GM12878 (cell line): ENCODE results near the gene TMPRSS13. TPM values are rescaled to one million over a fixed set of nuclear protein-coding genes. Genes with fewer than 3 reads are reported as not detected.

ENCODE experiments used
- ATAC-seq: fragments of 200-7000 bp; cut with Tn5 transposase; 3 replicates; pipeline ENCODE4 v1.9.1; 2020; ENCODE audit warnings: mild to moderate bottlenecking, moderate library complexity
- BruUV-seq: library from RNA; stranded (reverse); fragments of 400-500 nt; replicated peaks from 2 replicates; lab custom pipeline; 2021; lab: Mats Ljungman, UMichigan
- CTCF ChIA-PET: fragments of 300-600 bp; sonication (Branson Sonifier 250); formaldehyde crosslinking; extraction: SDS; loops from one replicate; lab custom pipeline; 2021; ENCODE audit warnings: inconsistent platforms; lab: Yijun Ruan, JAX
- POLR2A ChIA-PET: fragments of 350-600 bp; formaldehyde crosslinking; extraction: SDS; loops from one replicate; lab custom pipeline; 2021; ENCODE audit warnings: inconsistent platforms; lab: Charles Lee
- RAD21 ChIA-PET: fragments of 300-600 bp; sonication (Branson Sonifier 250); formaldehyde crosslinking; loops from one replicate; lab custom pipeline; 2023; ENCODE audit warnings: antibody characterized with exemption; ENCODE audit not compliant: unreplicated experiment; lab: Charles Lee
- SMC1A ChIA-PET: fragments of 300-600 bp; sonication (Branson Sonifier 250); formaldehyde crosslinking; loops from one replicate; lab custom pipeline; 2023; ENCODE audit not compliant: unreplicated experiment, uncharacterized antibody; lab: Charles Lee
- DNase-seq: peaks from one replicate; pipeline ENCODE4 v3.0.0-alpha.2; 2011; ENCODE audit warnings: low read depth, low spot score
- FAIRE-seq: peaks from 3 replicates; lab custom pipeline; 2011; peaks lifted over from hg19 to GRCh38; lab: Jason Lieb, UNC
- H2AFZ ChIP-seq: 2 replicates; pipeline ENCODE4 v1.6.0; 2011; ENCODE audit warnings: low read depth, low read length, control low read depth; ENCODE audit not compliant: control insufficient read depth
- H3K27ac ChIP-seq: 2 replicates; pipeline ENCODE4 v1.5.1; 2011; ENCODE audit warnings: control low read depth; ENCODE audit not compliant: control insufficient read depth, insufficient read depth
- H3K27me3 ChIP-seq, 2 experiments: replicated peaks in 1 of 2; 2 replicates each; pipeline versions ENCODE4 v1.6.0 to v1.6.1; 2011; ENCODE audit warnings: low read length in 1 of 2; ENCODE audit not compliant: control insufficient read depth in 2 of 2, insufficient read depth in 2 of 2
- H3K36me3 ChIP-seq, 2 experiments: 2 replicates each; pipeline ENCODE4 v1.5.1; 2011; ENCODE audit warnings: low read length in 1 of 2; ENCODE audit not compliant: control insufficient read depth in 2 of 2, insufficient read depth in 2 of 2
- H3K4me1 ChIP-seq: 2 replicates; pipeline ENCODE4 v1.6.1; 2011; ENCODE audit warnings: mild to moderate bottlenecking, low read length, moderate library complexity, mixed read lengths; ENCODE audit not compliant: control insufficient read depth, insufficient read depth
- H3K4me2 ChIP-seq: 2 replicates; pipeline ENCODE4 v1.6.0; 2011; ENCODE audit warnings: control low read depth; ENCODE audit not compliant: control insufficient read depth, insufficient read depth
- H3K4me3 ChIP-seq: fragments of 200-600 bp; sonication (generic); 2 replicates; pipeline ENCODE4 v1.5.1; 2016
- H3K79me2 ChIP-seq: 2 replicates; pipeline ENCODE4 v1.6.0; 2011; ENCODE audit warnings: low read length; ENCODE audit not compliant: control insufficient read depth, insufficient read depth
- H3K9ac ChIP-seq: 2 replicates; pipeline ENCODE4 v1.8.0; 2011; ENCODE audit warnings: low read length, control low read depth, mixed read lengths; ENCODE audit not compliant: control insufficient read depth, insufficient read depth
- H3K9me3 ChIP-seq: replicated peaks from 3 replicates; pipeline ENCODE4 v1.5.1; 2011; ENCODE audit warnings: mild to moderate bottlenecking, low read length; ENCODE audit not compliant: control insufficient read depth, insufficient read depth
- H4K20me1 ChIP-seq: 2 replicates; pipeline ENCODE4 v1.6.0; 2011; ENCODE audit not compliant: control insufficient read depth, insufficient read depth
- BACH1 ChIP-seq: fragments of 450-650 bp; IDR thresholded peaks from 2 replicates; pipeline ENCODE4 v1.6.1; 2017; ENCODE audit warnings: mild to moderate bottlenecking, borderline replicate concordance
- BHLHE40 ChIP-seq, 2 experiments: fragments of 450-650 bp in 1 of 2; IDR thresholded peaks; 2 replicates each; pipeline ENCODE4 v1.6.1; 2011 to 2017; ENCODE audit warnings: low read depth in 2 of 2, borderline replicate concordance in 1 of 2, improper control_type of control experiment in 1 of 2, low read length in 1 of 2, mild to moderate bottlenecking in 1 of 2
- BRCA1 ChIP-seq: IDR thresholded peaks from 2 replicates; pipeline ENCODE4 v1.6.1; 2011; ENCODE audit warnings: low read depth, low read length, improper control_type of control experiment
- CEBPB ChIP-seq, 2 experiments: fragments of 150-350 bp in 1 of 2; IDR thresholded peaks; 2 replicates each; pipeline ENCODE4 v1.6.1; 2012 to 2014; ENCODE audit warnings: low read depth in 2 of 2, low read length in 2 of 2, borderline replicate concordance in 1 of 2, inconsistent platforms in 1 of 2
- EED ChIP-seq: sonication (generic); IDR thresholded peaks from 2 replicates; pipeline ENCODE4 v1.6.1; 2016; ENCODE audit warnings: antibody characterized with exemption, low read depth
- HCFC1 ChIP-seq: fragments of 150-350 bp; IDR thresholded peaks from 2 replicates; pipeline ENCODE4 v1.6.1; 2014; ENCODE audit warnings: low read length
- RB1 ChIP-seq: fragments of 450-650 bp; formaldehyde crosslinking; IDR thresholded peaks from 2 replicates; pipeline ENCODE4 v1.6.1; 2017; ENCODE audit warnings: mild to moderate bottlenecking, borderline replicate concordance
- RUNX3 ChIP-seq: IDR thresholded peaks from 2 replicates; pipeline ENCODE4 v1.6.1; 2012; ENCODE audit warnings: low read length, inconsistent platforms
- TCF12 ChIP-seq: IDR thresholded peaks from 2 replicates; pipeline ENCODE4 v1.6.1; 2011; ENCODE audit warnings: low read depth, mild to moderate bottlenecking, low read length
- ZSCAN29 ChIP-seq: fragments of 450-650 bp; IDR thresholded peaks from 2 replicates; pipeline ENCODE4 v1.6.1; 2017; ENCODE audit warnings: mild to moderate bottlenecking, moderate library complexity
- WGBS: methylation state at CpG from one replicate; pipeline ENCODE4 v1.1.6; 2016; ENCODE audit warnings: low lambda C conversion rate; ENCODE audit not compliant: insufficient replicate concordance, insufficient coverage; ENCODE audit errors: missing lambda C conversion rate; 5-methylcytosine and 5-hydroxymethylcytosine counted together
- in situ Hi-C: fragments of 300-500 bp; cut with MboI; formaldehyde crosslinking; loops from 9 replicates; pipeline ENCODE4 v1.14.3; 2018; ENCODE audit warnings: mixed read lengths
- intact Hi-C: fragments of 100-400 bp; cut with micrococcal nuclease; formaldehyde crosslinking; loops from one replicate; pipeline ENCODE4 v1.14.2; 2022; ENCODE audit not compliant: unreplicated experiment
- polyA plus RNA-seq, 11 experiments: library from polyadenylated mRNA; depleted of rRNA in 4 of 11; unstranded in 6 of 11; stranded (reverse) in 5 of 11; fragments of >200 nt; fragmentation: Nextera tagmentation in 4 of 11; fragmentation: Illumina TruSeq in 1 of 11; extraction: Ambion mirVana in 4 of 11; extraction: Trizol in 1 of 11; gene quantifications; 1 replicate in 1 of 11; 2 replicates in 10 of 11; pipeline versions ENCODE4 v1.2.1 to v1.2.3, GENCODE V29; 2011 to 2016; ENCODE audit warnings: inconsistent platforms in 2 of 11, missing spikeins in 2 of 11, low read depth in 1 of 11
- total RNA-seq, 4 experiments: library from RNA; depleted of rRNA in 3 of 4; stranded (reverse); fragments of >200 nt in 3 of 4; fragmentation: Illumina TruSeq in 1 of 4; extraction: Trizol in 1 of 4; gene quantifications; 2 replicates each; pipeline versions ENCODE4 v1.2.1 to v1.2.3, GENCODE V29; 2013 to 2021
- TF ChIP-seq, protein P1 (sequence below): IDR thresholded peaks from 2 replicates; pipeline ENCODE4 v1.6.1; 2012; ENCODE audit warnings: low read length, inconsistent platforms

TMPRSS13 gene
- total and polyA plus RNA-seq, 10 of the 15 experiments (the other 5 are each of a cell fraction or from before 2014, with no cell fraction given), result 0.05 to 0.50 (median 0.26) TPM; not detected in 2

GRCh38 chr11:117876059-117876340, 53.2 kb downstream of the TMPRSS13 start:
- H4K20me1 ChIP-seq, result no peaks in the 10 kb centered on the region; the same call in 1 of the 2 replicates
- SMC1A ChIA-PET, result no interaction called here
- no peaks in the 10 kb centered on the region for H3K79me2 ChIP-seq
- H3K27me3 ChIP-seq, result peaks cover 18% of the 10 kb centered on the region in 2 experiments
- no peaks in the 10 kb centered on the region for H3K9me3 ChIP-seq
- CTCF ChIA-PET, result no interaction called here
- no peaks in the 10 kb centered on the region for H3K4me1 ChIP-seq
- H3K36me3 ChIP-seq, result no peaks in the 10 kb centered on the region
- TF ChIP-seq RUNX3 (no peak), TCF12 (no peak), EED (no peak), HCFC1 (no peak)
- no peak overlapping the region for H3K27ac ChIP-seq
- intact Hi-C loops, result no loop called here
- in situ Hi-C loops, result no loop called here
- no peak overlapping the region for H3K9ac ChIP-seq
- H3K4me3 ChIP-seq, result no peak overlapping the region
- H2AFZ ChIP-seq, result no peak overlapping the region
- FAIRE-seq, result no peak
- POLR2A ChIA-PET, result no interaction called here
- no peak overlapping the region for H3K4me2 ChIP-seq
- ATAC-seq, result no peak
- no peak for DNase-seq
- no TSS peak for BruUV-seq
- 0% methylated on average over 9 of the region's 9 CpGs for WGBS
- RAD21 ChIA-PET, result no interaction called here

GRCh38 chr11:117875382-117876058, 53.7 kb downstream of the TMPRSS13 start:
- no peak overlapping the region for H3K27ac ChIP-seq
- H3K9ac ChIP-seq, result no peak overlapping the region
- peaks cover 16 to 18% of the 10 kb centered on the region in 2 experiments for H3K27me3 ChIP-seq
- TF ChIP-seq BACH1 (no peak), ZSCAN29 (no peak), BHLHE40 (IDR thresholded peaks at IDR 0.05; ENCODE audit: borderline replicate concordance in 1 of 2, low read depth in 2 of 2, low read length in 1 of 2) (peak in 1 of 2 experiments; percentile 26; a peak in 1 of 4 replicates), CEBPB (IDR thresholded peaks at IDR 0.05; ENCODE audit: borderline replicate concordance in 1 of 2, low read depth in 2 of 2, low read length in 2 of 2) (no peak), RB1 (no peak), BRCA1 (no peak)
- TF ChIP-seq, protein P1, sequence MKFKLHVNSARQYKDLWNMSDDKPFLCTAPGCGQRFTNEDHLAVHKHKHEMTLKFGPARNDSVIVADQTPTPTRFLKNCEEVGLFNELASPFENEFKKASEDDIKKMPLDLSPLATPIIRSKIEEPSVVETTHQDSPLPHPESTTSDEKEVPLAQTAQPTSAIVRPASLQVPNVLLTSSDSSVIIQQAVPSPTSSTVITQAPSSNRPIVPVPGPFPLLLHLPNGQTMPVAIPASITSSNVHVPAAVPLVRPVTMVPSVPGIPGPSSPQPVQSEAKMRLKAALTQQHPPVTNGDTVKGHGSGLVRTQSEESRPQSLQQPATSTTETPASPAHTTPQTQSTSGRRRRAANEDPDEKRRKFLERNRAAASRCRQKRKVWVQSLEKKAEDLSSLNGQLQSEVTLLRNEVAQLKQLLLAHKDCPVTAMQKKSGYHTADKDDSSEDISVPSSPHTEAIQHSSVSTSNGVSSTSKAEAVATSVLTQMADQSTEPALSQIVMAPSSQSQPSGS, result no peak
- TF ChIP-seq, all 136 proteins: peak for 1
- Histone ChIP-seq H3K4me1 (no peaks in the 10 kb centered on the region), H3K9me3 (no peaks in the 10 kb centered on the region), H4K20me1 (no peaks in the 10 kb centered on the region; the same call in 1 of the 2 replicates), H3K4me3 (no peak overlapping the region), H3K79me2 (no peaks in the 10 kb centered on the region), H3K36me3 (no peaks in the 10 kb centered on the region), H3K4me2 (no peak overlapping the region), H2AFZ (no peak overlapping the region)
- 8% methylated on average over 20 of the region's 20 CpGs for WGBS
- no TSS peak for BruUV-seq
- intact Hi-C loops, result no loop called here
- SMC1A ChIA-PET, result no interaction called here
- in situ Hi-C loops, result no loop called here
- POLR2A ChIA-PET, result no interaction called here
- CTCF ChIA-PET, result no interaction called here
- RAD21 ChIA-PET, result no interaction called here
- no peak for DNase-seq
- no peak for FAIRE-seq
- no peak for ATAC-seq
